SK-N-SH (cell line): Measurements from ENCODE around the gene SPEG.

ENCODE experiments used
- EP300 ChIP-seq, 2 experiments: IDR thresholded peaks; 2 replicates each; pipeline versions ENCODE4 v1.4.0 to v1.6.1; 2012; ENCODE audit warnings: borderline replicate concordance in 1 of 2, low read depth in 1 of 2, low read length in 1 of 2
- FOXM1 ChIP-seq: IDR thresholded peaks from 2 replicates; pipeline ENCODE4 v1.4.0; 2012; ENCODE audit warnings: low read depth, mild to moderate bottlenecking
- GABPA ChIP-seq: IDR thresholded peaks from 2 replicates; pipeline ENCODE4 v1.4.0; 2012; ENCODE audit warnings: low read depth, mild to moderate bottlenecking
- JUND ChIP-seq: IDR thresholded peaks from 2 replicates; pipeline ENCODE4 v1.4.0; 2012
- NRF1 ChIP-seq: IDR thresholded peaks from 2 replicates; pipeline ENCODE4 v1.6.1; 2012; ENCODE audit warnings: low read depth, mild to moderate bottlenecking, low read length
- PBX3 ChIP-seq: IDR thresholded peaks from 2 replicates; pipeline ENCODE4; 2012
- POLR2AphosphoS5 ChIP-seq: IDR thresholded peaks from 2 replicates; pipeline ENCODE4 v1.6.1; 2012; ENCODE audit warnings: low read depth, low read length
- RAD21 ChIP-seq: IDR thresholded peaks from 2 replicates; pipeline ENCODE4 v1.6.1; 2012; ENCODE audit warnings: mild to moderate bottlenecking, low read length
- RCOR1 ChIP-seq: fragments of 150-350 bp; IDR thresholded peaks from 2 replicates; pipeline ENCODE4 v1.6.1; 2017; ENCODE audit warnings: antibody characterized with exemption, low read length
- REST ChIP-seq: IDR thresholded peaks from 2 replicates; pipeline ENCODE4 v1.6.1; 2012; ENCODE audit warnings: mild to moderate bottlenecking, low read depth, low read length, moderate library complexity
- RFX5 ChIP-seq: IDR thresholded peaks from 2 replicates; pipeline ENCODE4 v1.6.1; 2012; ENCODE audit warnings: mild to moderate bottlenecking, improper control_type of control experiment, low read length
- YY1 ChIP-seq: IDR thresholded peaks from 2 replicates; pipeline ENCODE4 v1.4.0; 2012; ENCODE audit warnings: low read depth, mild to moderate bottlenecking
- TF ChIP-seq, protein P1 (sequence below): fragments of 200-600 bp; sonication (generic); IDR thresholded peaks from 2 replicates; pipeline ENCODE4 v1.6.1; 2017; ENCODE audit warnings: antibody characterized with exemption, mild to moderate bottlenecking, moderate library complexity

- TF ChIP-seq, protein P1, sequence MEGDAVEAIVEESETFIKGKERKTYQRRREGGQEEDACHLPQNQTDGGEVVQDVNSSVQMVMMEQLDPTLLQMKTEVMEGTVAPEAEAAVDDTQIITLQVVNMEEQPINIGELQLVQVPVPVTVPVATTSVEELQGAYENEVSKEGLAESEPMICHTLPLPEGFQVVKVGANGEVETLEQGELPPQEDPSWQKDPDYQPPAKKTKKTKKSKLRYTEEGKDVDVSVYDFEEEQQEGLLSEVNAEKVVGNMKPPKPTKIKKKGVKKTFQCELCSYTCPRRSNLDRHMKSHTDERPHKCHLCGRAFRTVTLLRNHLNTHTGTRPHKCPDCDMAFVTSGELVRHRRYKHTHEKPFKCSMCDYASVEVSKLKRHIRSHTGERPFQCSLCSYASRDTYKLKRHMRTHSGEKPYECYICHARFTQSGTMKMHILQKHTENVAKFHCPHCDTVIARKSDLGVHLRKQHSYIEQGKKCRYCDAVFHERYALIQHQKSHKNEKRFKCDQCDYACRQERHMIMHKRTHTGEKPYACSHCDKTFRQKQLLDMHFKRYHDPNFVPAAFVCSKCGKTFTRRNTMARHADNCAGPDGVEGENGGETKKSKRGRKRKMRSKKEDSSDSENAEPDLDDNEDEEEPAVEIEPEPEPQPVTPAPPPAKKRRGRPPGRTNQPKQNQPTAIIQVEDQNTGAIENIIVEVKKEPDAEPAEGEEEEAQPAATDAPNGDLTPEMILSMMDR: no peak
- TF ChIP-seq RAD21: no peak
- TF ChIP-seq GABPA: no peak
- no peak for TF ChIP-seq NRF1
- no peak for TF ChIP-seq EP300 (IDR thresholded peaks at IDR 0.05; ENCODE audit: borderline replicate concordance in 1 of 2, low read depth in 1 of 2, low read length in 1 of 2)
- TF ChIP-seq RCOR1: no peak
- TF ChIP-seq FOXM1: no peak
- TF ChIP-seq POLR2AphosphoS5: no peak
- no peak for TF ChIP-seq YY1
- TF ChIP-seq PBX3: no peak
- no peak for TF ChIP-seq JUND
- no peak for TF ChIP-seq RFX5
- TF ChIP-seq REST: no peak
Measured at GRCh38 chr2:219420687-219421086, 14.0 kb upstream of the SPEG start.
